ENCODE data around the gene SUPT5H.

SUPT5H gene

GRCh38 chr19:39409208-39410016, 36.0 kb upstream of the SUPT5H start:
- peak; percentile 69 for FAIRE-seq

DNA sequence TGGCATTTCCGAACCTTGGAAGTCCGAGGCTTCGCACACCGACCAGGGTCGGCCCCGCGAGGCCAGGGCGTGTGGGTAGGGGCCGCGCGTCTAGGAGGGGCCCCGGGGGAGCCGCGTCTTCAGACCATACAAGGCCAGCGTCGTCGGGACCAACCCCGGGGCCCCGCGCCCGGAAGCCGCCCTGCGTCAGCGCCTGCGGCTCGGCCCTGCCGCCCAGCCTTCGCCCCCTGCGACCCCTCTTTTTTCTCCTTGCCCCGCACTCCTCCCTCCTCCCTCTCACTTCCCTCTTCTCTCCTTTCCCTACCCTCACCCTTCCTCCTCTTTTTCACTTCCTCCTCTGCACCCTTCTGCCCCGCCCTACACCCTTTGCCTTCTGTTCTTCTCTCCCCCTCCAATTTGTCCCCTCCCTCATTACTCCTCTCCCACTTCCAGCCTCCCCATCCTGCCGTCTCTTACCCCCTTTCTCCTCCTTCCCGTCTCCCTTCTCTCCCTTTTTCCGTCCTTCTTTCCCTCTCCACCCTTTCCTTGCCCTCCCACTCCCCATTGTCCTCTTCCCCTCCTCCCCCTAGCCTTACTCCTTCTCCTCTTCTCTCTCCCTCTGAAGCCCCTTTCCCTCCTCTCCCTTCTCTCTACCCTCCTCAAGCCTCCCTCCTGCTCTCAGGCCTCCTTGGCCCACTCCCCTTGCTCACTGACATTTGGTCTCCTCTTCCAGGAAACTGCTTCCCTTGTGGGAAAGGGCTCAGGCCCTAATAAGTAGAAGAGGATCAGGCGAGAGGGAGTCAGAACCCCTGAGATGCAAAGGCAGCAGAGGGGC, 35.2 kb upstream of the SUPT5H start:
- FAIRE-seq = no peak

DNA sequence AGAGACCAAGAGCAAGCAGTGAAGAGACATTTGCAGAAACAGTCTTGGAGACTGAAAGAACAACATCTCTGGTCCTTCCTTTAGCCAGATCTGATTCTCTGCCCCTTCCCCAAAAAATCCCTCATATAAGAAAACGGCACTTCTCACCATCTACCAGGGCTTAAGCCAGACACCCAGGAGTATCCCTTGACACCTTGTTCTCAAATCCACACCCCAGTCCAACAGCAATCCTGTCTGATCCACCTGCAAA, 34.6 kb upstream of the SUPT5H start:
- FAIRE-seq = no peak

DNA sequence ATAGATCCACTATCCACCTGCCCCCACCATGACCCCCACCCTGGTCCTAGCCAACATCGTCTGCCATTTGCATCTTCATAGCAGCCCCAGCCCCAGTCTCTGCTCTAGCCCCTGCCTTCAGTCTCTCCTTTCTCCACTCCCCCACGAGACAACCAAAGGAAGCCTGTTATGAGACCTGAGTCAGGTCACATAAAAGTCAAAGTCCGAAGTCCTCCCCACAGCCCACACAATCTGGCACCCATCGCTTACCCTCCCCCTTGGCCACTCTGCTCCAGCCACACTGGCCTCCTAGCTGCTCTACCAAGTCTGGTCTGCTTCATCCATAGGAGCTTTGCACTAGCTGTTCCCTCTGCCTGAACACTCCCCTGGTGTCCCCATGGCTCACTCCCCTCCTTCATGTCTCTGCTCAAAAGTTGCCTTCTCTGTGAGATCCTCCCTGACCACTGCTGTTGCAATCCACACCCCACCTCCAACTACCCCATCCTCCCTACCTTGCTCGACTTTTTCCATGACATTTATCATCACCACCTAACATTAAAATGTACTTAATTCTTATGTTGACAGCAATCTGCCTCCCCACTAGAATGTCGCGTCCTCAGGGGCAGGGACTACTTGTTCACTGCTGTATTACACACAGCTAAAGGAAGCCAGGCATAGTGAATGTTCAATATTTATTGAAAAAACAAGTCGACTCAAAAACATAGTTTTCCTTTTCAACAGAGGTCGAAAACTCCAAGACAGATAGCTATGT, 34.1 kb upstream of the SUPT5H start:
- FAIRE-seq = no peak

DNA sequence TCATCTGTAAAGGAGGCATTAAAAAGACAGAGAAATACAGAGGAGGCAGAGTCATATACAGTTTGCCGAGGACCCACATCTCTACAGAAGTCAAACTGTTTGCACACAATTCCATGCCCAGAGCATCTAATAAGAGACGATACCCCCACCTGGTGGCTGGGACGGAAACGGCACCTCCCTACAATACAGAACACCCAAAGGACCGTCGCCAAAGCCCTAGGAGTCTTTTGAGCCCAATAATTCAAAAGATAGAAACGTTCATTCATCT, 33.6 kb upstream of the SUPT5H start:
- FAIRE-seq = no peak

GRCh38 chr19:39412100-39412866, 33.1 kb upstream of the SUPT5H start, which contains the start of gene PLEKHG2:
PLEKHG2 (plus strand) TSS chr19:39412669; CDS start chr19:39414087, 1,418 bp downstream.
- FAIRE-seq = peak; percentile 87

DNA sequence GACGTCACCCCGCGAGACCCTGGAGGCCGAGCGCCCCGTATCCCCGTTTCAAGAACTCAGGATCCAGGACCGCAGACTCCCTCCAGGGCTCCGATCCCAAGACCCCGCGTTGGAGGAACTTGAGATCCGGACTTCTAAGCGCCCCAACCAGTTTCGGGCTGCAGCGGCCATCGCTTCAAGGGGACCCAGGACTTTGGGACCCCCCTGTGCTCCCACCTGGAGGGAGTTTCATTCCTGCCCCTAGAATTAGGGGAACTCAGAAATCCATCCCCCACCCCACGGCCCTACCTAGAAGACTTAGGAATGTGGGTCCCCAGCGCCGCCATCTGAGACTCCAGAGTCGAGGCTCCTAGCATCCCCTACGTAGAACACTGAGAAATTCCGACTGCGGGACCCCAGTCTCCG, 32.5 kb upstream of the SUPT5H start:
- FAIRE-seq = no peak

- FAIRE-seq = no peak
Observed at GRCh38 chr19:39413272-39413910, 32.0 kb upstream of the SUPT5H start.

DNA sequence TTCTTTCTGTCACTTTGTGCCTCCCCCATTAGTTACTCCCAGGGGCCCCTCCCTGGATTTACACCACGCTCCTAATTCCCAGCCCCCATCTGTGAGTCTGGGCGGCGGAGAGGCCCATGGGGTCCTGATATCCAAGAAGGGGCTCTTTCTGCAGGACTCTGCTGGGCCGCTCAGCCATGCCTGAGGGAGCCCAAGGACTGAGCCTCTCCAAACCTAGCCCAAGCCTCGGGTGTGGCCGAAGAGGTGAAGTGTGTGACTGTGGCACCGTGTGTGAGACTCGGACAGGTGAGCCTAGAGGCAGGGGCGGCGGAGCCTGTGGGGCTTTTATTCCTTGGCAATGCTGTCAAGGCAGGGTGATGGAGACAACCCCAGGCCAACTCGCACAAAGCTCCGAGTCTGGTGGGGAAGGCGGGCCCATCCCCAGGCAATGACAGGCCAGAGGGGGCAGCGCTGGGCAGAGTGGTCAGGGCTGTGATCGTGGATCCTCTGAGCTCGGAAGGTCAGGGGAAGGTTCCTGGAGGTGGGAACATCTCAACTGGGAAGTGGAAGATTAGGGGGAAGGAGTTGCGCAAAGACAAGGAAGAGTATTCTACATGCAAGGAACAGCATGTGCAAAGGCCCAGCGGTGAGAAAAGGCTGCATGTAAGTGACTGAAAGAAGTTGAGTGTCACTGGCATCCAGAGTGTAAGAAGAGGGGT, 31.3 kb upstream of the SUPT5H start:
- no peak for FAIRE-seq

DNA sequence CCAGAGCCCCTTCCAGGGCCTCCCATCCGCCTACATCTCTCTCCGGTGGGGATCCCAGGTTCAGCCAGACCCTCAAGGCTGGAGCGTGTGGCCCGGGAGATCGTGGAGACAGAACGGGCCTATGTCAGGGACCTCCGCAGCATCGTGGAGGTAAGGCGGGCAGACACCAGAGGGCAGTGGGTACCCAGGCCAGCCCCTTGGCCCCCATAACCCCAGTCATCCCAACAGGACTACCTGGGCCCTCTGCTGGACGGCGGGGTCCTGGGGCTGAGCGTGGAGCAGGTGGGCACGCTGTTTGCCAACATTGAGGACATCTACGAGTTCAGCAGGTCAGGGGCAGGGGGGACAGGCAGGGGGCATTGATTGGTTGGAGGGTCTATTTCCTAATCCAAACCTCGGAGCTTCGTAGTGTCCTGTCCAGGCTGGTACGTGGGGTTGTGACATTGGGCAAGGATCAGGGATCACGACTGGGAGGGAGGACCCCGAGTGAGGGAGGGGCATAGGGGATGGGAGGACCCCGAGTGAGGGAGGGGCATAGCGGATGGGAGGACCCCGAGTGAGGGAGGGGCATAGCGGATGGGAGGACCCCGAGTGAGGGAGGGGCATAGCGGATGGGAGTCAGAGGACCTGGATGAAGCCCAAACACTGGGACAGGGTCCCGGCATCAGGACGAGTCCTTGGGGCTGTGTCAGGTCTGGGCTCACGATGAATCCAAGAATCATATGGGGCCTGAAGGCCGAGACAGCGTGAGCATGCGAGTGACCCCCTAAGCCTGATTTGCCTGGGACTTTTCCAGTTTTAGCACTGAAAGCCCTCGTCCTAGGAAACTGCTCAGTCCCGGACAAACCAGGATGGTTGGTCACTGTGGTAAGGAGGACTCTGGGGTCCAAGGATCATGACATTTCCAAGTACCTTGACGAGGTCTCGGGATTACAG, 30.0 kb upstream of the SUPT5H start:
- no peak for FAIRE-seq

DNA sequence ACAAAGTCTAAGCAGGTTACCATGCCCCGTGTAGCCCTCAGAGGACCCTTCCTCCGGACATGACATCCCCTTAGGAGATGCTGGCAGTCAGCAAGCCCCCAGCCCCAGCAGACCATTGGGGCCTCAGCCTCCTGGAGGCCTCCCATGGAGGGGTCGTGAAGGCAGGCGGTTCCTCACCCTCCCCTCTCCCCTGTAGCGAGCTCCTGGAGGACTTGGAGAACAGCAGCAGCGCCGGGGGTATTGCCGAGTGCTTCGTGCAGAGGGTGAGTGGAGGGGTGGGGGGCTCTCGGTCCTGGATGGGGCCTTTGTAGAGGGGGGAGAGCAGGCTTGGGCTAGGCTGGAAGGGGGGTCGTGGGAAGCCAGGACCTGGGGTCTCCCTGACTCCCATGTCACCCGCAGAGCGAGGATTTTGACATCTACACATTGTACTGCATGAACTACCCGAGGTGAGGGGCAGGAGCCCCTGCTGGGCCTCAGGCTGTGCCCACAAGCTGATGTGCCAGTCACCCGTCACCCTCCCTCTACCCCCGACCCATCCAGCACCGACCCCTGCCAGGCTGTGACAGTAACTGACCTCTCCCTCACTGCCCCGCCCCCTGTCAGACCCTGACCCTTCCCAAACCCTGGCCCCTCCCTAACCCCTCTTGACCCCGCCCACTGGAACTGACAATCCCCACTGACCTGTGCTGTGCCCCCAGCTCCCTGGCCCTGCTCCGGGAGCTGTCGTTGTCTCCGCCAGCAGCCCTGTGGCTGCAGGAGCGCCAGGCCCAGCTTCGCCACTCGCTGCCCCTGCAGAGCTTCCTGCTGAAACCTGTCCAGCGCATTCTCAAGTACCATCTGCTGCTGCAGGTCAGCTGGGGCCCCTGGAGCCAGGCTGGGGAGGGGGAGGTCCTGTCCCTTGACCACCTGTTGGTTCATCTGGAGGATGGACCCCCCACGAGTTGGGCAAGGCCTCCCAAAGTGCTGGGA, 28.9 kb upstream of the SUPT5H start:
- no peak for FAIRE-seq

DNA sequence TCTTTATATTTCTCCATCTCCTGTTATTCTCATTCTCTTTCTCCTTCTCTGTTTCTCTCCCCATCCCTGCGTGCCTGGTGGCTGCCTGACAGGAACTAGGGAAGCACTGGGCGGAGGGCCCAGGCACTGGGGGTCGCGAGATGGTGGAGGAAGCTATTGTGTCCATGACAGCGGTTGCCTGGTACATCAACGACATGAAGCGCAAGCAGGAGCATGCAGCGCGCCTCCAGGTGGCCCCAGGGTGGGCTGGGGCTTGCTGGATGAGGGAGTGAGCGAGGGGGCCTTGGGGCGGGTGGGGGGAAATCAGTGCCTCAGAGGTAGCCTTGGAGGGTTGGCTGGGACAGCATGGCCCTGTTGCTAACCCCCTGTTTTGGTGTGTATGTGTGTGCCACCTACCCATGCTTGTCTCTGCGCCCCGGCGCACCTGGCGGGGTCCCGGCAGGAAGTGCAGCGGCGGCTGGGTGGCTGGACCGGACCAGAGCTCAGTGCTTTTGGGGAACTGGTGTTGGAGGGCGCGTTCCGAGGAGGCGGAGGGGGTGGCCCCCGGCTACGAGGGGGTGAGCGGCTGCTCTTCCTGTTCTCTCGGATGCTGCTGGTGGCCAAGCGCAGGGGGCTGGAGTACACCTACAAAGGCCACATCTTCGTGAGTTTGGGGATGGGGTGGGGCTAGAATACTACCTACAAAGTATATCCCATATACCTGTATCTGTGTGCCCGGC, 27.8 kb upstream of the SUPT5H start:
- FAIRE-seq = no peak

GRCh38 chr19:39419003-39419402, 26.4 kb upstream of the SUPT5H start:
- FAIRE-seq = no peak

DNA sequence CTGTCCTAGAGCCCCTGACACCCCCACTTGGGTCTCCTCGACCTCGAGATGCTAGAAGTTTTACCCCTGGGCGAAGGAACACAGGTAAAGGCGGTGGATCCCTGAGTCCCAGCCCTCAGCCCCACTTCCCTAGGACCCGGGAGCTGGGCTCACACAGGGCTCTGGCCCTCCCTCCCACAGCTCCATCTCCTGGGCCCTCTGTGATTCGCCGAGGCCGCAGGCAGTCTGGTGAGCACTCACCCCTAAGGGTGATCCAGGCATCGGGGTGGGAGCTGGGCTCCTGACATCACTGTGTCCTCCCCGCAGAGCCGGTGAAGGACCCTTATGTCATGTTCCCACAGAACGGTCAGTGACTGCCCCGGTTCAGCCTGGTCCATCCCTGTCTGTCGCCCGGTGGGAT, 24.6 kb upstream of the SUPT5H start:
- no peak for FAIRE-seq

DNA sequence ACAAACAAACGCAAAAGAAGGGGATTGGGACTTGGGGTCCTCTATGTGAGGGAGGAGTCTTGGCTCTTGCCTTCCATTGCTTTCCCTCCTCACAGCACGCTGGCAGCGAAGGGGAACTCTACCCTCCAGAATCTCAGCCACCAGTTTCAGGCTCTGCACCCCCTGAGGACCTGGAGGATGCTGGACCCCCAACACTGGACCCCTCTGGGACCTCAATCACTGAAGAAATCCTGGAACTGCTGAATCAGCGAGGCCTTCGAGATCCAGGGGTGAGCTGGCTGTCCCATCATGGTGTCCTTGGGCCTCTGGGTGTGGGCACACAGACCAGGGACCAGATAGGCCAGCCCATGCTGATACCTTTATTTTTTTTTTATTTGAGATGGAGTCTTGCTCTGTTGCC, 23.4 kb upstream of the SUPT5H start:
- FAIRE-seq = no peak

GRCh38 chr19:39423258-39424086, 21.9 kb upstream of the SUPT5H start:
- FAIRE-seq = no peak

GRCh38 chr19:39424934-39425333, 20.4 kb upstream of the SUPT5H start:
- FAIRE-seq = no peak

- no peak for FAIRE-seq
Observed at GRCh38 chr19:39425744-39426143, 19.6 kb upstream of the SUPT5H start.

Measured in colon (tissue), 2 donors.